ENCODE data around the gene CREB5. TPM values are rescaled to one million over a fixed set of nuclear protein-coding genes. Genes with fewer than 3 reads are reported as not detected.

Gene CREB5
- total RNA-seq, 4 donors from 2014 or later = 0.88 to 31.4 (median 15.9) TPM

DNA sequence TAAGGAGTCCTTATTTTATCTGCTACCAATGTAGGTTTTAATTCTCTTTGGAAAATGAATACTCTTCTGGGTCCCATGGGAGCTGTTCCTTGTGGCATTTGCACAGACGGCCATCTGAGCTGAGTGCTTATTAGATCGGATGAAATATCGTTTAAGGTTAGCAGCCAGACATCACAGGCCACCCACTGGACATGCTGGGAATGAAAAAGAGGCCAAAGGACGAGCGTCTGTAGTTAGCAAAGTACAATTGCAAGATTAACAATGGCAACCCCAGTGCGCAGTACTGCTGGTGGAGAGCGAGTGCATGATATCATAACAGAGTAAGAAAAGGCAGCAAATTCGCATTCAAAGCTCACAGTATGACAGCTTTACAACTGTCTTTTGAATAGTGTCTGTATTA is 28.3 kb upstream of the CREB5 start:
- H3K9me3 ChIP-seq = no peaks in the 10 kb centered on the region
- no peaks in the 10 kb centered on the region for H3K4me1 ChIP-seq
- DNase-seq = no peak
- no peaks in the 10 kb centered on the region for H3K36me3 ChIP-seq
- H3K27ac ChIP-seq = no peak overlapping the region
- H3K27me3 ChIP-seq = no peaks in the 10 kb centered on the region
- H3K4me3 ChIP-seq = no peak overlapping the region
- no peak for TF ChIP-seq POLR2A (IDR thresholded peaks at IDR 0.05)
- TF ChIP-seq, protein P1, sequence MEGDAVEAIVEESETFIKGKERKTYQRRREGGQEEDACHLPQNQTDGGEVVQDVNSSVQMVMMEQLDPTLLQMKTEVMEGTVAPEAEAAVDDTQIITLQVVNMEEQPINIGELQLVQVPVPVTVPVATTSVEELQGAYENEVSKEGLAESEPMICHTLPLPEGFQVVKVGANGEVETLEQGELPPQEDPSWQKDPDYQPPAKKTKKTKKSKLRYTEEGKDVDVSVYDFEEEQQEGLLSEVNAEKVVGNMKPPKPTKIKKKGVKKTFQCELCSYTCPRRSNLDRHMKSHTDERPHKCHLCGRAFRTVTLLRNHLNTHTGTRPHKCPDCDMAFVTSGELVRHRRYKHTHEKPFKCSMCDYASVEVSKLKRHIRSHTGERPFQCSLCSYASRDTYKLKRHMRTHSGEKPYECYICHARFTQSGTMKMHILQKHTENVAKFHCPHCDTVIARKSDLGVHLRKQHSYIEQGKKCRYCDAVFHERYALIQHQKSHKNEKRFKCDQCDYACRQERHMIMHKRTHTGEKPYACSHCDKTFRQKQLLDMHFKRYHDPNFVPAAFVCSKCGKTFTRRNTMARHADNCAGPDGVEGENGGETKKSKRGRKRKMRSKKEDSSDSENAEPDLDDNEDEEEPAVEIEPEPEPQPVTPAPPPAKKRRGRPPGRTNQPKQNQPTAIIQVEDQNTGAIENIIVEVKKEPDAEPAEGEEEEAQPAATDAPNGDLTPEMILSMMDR (IDR thresholded peaks at IDR 0.05) = no peak

GRCh38 chr7:28389504-28390395 is 22.6 kb upstream of the CREB5 start:
- no peaks in the 10 kb centered on the region for H3K9me3 ChIP-seq
- TF ChIP-seq POLR2A (IDR thresholded peaks at IDR 0.05) = no peak
- TF ChIP-seq, protein P1 (IDR thresholded peaks at IDR 0.05) = peak; percentile 39 to 74 (median 65)
- DNase-seq = no peak
- H3K27ac ChIP-seq = no peak overlapping the region
- H3K27me3 ChIP-seq = no peaks in the 10 kb centered on the region
- no peaks in the 10 kb centered on the region for H3K4me1 ChIP-seq
- H3K4me3 ChIP-seq = peak overlapping the region in 1 of 4 donors; percentile 1
- no peaks in the 10 kb centered on the region for H3K36me3 ChIP-seq

GRCh38 chr7:28390426-28390825 is 21.9 kb upstream of the CREB5 start:
- no peaks in the 10 kb centered on the region for H3K9me3 ChIP-seq
- H3K4me3 ChIP-seq = no peak overlapping the region
- DNase-seq = no peak
- TF ChIP-seq, protein P1 (IDR thresholded peaks at IDR 0.05) = no peak
- no peak for TF ChIP-seq POLR2A (IDR thresholded peaks at IDR 0.05)
- H3K27ac ChIP-seq = no peak overlapping the region
- H3K27me3 ChIP-seq = no peaks in the 10 kb centered on the region
- no peaks in the 10 kb centered on the region for H3K4me1 ChIP-seq
- no peaks in the 10 kb centered on the region for H3K36me3 ChIP-seq

GRCh38 chr7:28392289-28392688 is 20.0 kb upstream of the CREB5 start:
- Histone ChIP-seq H3K27me3 (no peaks in the 10 kb centered on the region), H3K4me3 (no peak overlapping the region), H3K4me1 (no peaks in the 10 kb centered on the region), H3K36me3 (no peaks in the 10 kb centered on the region), H3K9me3 (no peaks in the 10 kb centered on the region), H3K27ac (no peak overlapping the region)
- no peak for DNase-seq
- TF ChIP-seq, protein P1 (IDR thresholded peaks at IDR 0.05) = no peak
- no peak for TF ChIP-seq POLR2A (IDR thresholded peaks at IDR 0.05)

DNA sequence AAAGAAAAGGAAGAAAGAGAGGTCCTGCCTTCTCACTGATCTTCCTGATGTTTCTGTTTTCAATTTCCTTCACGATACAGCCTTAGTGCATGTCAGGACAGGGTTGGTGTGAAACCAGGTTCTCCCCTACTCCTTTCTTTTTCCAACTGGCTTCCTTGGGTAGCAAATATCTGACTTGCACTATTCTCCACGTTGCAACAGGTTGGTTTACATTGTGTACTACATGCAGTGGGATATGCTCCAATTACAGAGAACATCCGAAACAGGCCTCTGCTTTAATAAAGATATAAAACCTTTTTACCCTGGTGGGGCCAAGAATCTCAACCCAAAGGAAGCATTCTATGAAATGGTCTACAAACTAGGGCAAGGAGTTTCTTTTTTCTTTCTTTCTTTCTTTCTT is 16.9 kb upstream of the CREB5 start:
- Histone ChIP-seq H3K9me3 (no peaks in the 10 kb centered on the region), H3K4me1 (no peaks in the 10 kb centered on the region), H3K4me3 (no peak overlapping the region), H3K27ac (no peak overlapping the region), H3K36me3 (no peaks in the 10 kb centered on the region), H3K27me3 (no peaks in the 10 kb centered on the region)
- TF ChIP-seq POLR2A (IDR thresholded peaks at IDR 0.05) = no peak
- TF ChIP-seq, protein P1 (IDR thresholded peaks at IDR 0.05) = no peak
- no peak for DNase-seq
